ENCODE data around the gene LPIN3. TPM values are rescaled to one million over a fixed set of nuclear protein-coding genes. Genes with fewer than 3 reads are reported as not detected.

LPIN3 gene
- total RNA-seq, 2 donors from 2014 or later, result 9.7 to 13.7 TPM

DNA sequence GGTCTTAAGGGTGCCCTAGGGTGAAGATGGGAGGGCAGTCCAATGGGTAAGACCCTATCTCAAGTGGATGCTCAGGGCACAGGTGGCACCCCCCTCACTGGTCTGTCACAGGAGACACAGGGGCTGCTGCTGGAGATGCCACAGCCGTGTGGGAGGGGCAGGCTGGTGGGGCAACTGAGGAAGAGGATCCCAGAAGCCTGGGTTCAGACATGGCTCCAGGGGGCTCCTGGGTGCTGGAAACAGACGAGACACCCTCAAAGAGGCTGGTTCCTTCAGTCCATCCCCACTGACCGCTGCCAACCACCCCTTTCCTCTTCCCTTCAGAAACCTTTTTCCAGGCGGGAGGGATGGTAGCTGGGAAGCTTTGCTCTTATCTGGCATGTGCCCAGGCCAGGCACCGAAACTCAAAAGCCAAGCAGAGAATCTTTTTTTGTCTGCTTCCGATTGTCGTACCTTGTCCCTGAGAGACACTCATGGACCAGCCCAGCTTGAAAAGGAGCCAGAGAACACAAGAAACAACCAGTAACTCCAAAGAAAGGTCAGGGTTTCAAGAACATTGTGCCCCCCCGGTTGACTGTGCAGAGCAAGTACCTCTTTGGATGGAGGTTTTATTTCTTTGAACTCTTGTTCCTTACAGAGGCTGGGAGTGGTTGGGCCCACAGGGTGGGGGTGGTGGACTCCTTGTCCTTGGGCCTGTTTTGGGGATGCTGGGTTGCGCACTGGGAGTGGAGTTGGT is 54.5 kb downstream of the LPIN3 start:
- H3K27ac ChIP-seq, result peak overlapping the region; percentile 45 to 54
- peaks cover 0 to 62% of the 10 kb centered on the region in 2 donors for H3K4me1 ChIP-seq

GRCh38 chr20:41395667-41396664 is 55.3 kb downstream of the LPIN3 start:
- no peaks in the 10 kb centered on the region for H3K27me3 ChIP-seq
- H3K4me3 ChIP-seq, result no peak overlapping the region
- no peaks in the 10 kb centered on the region for H3K36me3 ChIP-seq
- DNase-seq (ENCODE audit: low spot score), result no peak
- peaks cover 0 to 62% of the 10 kb centered on the region in 2 donors for H3K4me1 ChIP-seq
- H3K9me3 ChIP-seq, result no peaks in the 10 kb centered on the region
- TF ChIP-seq, protein P1, sequence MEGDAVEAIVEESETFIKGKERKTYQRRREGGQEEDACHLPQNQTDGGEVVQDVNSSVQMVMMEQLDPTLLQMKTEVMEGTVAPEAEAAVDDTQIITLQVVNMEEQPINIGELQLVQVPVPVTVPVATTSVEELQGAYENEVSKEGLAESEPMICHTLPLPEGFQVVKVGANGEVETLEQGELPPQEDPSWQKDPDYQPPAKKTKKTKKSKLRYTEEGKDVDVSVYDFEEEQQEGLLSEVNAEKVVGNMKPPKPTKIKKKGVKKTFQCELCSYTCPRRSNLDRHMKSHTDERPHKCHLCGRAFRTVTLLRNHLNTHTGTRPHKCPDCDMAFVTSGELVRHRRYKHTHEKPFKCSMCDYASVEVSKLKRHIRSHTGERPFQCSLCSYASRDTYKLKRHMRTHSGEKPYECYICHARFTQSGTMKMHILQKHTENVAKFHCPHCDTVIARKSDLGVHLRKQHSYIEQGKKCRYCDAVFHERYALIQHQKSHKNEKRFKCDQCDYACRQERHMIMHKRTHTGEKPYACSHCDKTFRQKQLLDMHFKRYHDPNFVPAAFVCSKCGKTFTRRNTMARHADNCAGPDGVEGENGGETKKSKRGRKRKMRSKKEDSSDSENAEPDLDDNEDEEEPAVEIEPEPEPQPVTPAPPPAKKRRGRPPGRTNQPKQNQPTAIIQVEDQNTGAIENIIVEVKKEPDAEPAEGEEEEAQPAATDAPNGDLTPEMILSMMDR (IDR thresholded peaks at IDR 0.05), result no peak
- peak overlapping the region; percentile 45 to 54 for H3K27ac ChIP-seq

More for the DNA sequence above, 54.5 kb downstream of the LPIN3 start:
- peak; percentile 62 for DNase-seq (ENCODE audit: low spot score)
- Histone ChIP-seq H3K4me3 (no peak overlapping the region), H3K36me3 (no peaks in the 10 kb centered on the region), H3K27me3 (no peaks in the 10 kb centered on the region), H3K9me3 (no peaks in the 10 kb centered on the region)
- TF ChIP-seq, protein P1 (IDR thresholded peaks at IDR 0.05), result no peak

- H3K27ac ChIP-seq, result peak overlapping the region; percentile 46 to 54
- no peaks in the 10 kb centered on the region for H3K27me3 ChIP-seq
- TF ChIP-seq, protein P1 (IDR thresholded peaks at IDR 0.05), result no peak
- H3K4me3 ChIP-seq, result no peak overlapping the region
- peaks cover 0 to 42% of the 10 kb centered on the region in 2 donors for H3K4me1 ChIP-seq
- peak; percentile 71 for DNase-seq (ENCODE audit: low spot score)
- peaks cover 4% of the 10 kb centered on the region for H3K36me3 ChIP-seq
- H3K9me3 ChIP-seq, result no peaks in the 10 kb centered on the region
Measured at GRCh38 chr20:41398408-41398807, 57.8 kb downstream of the LPIN3 start.

- H3K27ac ChIP-seq, result no peak overlapping the region
- no peak overlapping the region for H3K4me3 ChIP-seq
- H3K27me3 ChIP-seq, result no peaks in the 10 kb centered on the region
- H3K36me3 ChIP-seq, result peaks cover 47% of the 10 kb centered on the region
- TF ChIP-seq, protein P1 (IDR thresholded peaks at IDR 0.05), result no peak
- peaks cover 0 to 25% of the 10 kb centered on the region in 2 donors for H3K4me1 ChIP-seq
- DNase-seq (ENCODE audit: low spot score), result no peak
- H3K9me3 ChIP-seq, result no peaks in the 10 kb centered on the region
Measured at GRCh38 chr20:41403604-41404003, 63.0 kb downstream of the LPIN3 start.

GRCh38 chr20:41405436-41405835 is 64.8 kb downstream of the LPIN3 start:
- no peak overlapping the region for H3K27ac ChIP-seq
- H3K27me3 ChIP-seq, result no peaks in the 10 kb centered on the region
- no peak for DNase-seq (ENCODE audit: low spot score)
- H3K4me3 ChIP-seq, result no peak overlapping the region
- TF ChIP-seq, protein P1 (IDR thresholded peaks at IDR 0.05), result no peak
- H3K9me3 ChIP-seq, result no peaks in the 10 kb centered on the region
- H3K36me3 ChIP-seq, result peaks cover 61% of the 10 kb centered on the region
- H3K4me1 ChIP-seq, result peaks cover 0 to 35% of the 10 kb centered on the region in 2 donors
